Endothelial cell of hepatic sinusoid (primary cell): ENCODE measurements around the gene NEDD8.

Experiments used
- in situ Hi-C: cut with HindIII; loops from 2 replicates; pipeline ENCODE4 v1.10.0; 2017; ENCODE audit warnings: low sequenced_read_pairs

NEDD8 gene

DNA sequence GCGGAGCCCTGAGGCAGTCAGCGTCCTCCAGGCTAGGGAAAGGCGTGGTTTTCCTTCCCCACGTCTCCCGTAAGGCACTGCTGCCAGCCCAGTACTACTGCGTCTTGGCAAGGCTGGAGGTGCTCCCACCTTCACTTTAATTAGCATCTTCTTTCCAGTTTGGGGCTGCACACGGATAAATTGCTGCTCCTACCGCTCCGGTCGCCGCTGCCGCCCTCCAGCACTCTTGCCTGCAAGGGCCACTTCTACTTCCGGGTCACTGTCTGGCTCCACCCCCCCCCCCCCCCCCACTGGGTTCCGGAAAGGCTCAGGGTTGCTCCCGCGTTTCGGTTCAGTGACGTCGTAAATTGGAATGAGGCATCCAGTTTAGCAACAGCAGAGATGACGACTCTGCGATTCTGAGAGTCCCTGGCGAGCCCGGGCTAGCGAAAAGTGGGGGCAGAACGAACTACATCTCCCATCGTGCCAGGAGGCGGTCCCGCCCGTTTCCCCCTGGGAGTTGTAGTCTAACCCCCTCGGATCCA lies at the start of gene NEDD8:
TSS of gene NEDD8 (minus strand) at position 247 of the 524 bp plus-strand sequence. CDS start at position 147, 100 bp downstream.
- in situ Hi-C loops: no loop called here

- in situ Hi-C loops: no loop called here
Measured at GRCh38 chr14:24281636-24282035, 49.5 kb upstream of the NEDD8 start.

DNA sequence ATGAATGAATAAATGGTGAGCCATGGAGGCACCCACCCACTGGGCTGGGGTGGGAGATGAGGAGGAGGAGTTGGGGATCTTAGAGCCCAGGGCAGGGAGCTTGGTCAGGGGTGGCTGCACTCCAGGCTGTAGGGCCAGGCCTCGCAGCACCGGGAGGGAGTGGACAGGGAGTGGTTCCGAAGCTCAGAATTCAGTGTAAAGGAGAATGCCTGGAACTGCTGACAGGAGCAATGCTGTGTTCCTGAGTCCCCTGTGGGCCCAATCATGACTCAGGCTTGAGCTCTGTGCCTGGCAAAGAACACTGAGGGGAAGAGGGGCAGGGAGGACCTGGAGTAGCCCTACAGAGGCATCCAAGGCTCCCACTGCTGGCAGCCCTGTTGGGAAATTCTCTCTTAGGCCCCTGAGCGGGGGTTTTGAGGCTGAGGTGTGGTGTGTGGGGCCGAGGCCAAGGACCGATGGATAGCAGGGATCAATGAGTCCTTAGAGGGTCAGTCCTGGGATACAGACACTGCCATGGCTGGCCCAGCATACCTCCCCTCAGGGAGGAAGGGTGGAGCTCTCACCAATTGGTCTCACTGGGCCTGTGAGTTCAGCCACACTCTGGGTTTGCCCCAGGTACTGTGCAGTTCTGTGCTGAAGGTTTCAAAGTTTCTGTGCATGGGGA lies 48.8 kb upstream of the NEDD8 start:
- in situ Hi-C loops: no loop called here

DNA sequence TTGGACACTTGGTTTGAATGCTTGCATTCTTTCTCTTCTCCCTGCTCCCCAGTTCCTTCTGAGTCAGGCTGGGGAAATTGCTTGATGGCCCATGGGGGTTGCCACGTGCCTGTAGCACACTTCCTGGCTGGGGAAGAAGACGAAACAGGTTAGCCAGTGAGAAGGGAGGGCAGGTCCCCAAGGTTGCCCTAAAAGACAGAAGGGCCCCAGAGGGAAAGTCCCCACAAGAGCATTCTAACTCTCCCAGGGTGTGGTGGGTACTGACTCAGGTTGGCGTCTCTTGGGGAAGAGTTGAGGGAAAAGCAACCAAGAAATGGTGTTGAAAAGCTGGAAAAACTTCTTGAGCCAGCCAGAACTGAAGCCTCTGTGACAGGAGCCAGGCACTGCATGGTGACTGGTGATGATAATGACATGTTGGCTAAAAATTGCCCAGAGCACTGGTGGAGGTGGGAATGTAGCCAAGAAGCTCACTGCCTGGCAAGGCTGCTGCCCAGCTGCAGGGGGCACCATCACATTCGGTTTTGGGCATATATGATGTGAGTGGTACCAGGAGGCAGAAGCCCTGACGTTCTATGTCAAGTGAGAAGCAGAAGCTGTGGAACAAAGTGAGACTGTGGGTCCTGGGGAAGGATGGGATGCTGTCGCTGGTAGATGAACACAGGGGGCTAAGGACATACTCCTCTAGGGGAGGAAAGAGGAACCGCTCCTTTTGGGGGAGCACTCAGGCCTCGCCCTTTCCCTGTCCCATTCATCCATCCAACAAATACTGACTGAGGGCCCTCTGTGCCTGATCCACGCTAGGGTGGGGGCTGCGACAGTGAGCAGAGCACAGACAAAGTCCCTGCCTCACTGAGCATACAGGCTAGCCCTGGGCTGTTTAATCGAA lies 47.4 kb upstream of the NEDD8 start:
- in situ Hi-C loops: loop anchor here (5.0 kb wide), 1 partner anchor 58 kb away; the partner anchor contains the start of genes ADCY4 and RIPK3

DNA sequence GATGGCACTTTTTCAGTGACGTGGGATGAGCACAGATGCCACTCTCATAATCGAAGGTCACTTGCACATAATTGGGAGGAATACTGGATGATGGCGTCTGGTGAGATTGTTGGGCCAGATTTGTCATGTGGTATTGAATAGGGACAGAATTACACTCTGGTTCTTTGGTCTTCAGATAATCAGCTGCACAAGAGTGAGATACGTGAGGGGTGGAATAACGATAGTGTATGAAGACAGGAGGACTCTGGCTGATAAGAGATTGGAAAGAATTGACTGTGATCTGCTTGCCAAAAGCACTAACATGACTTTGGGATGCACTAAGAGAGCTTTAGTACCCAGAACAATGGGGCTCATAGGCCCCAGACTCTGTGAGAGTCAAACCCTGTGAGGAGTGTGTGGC lies 46.3 kb upstream of the NEDD8 start:
- in situ Hi-C loops: loop anchor here (5.0 kb wide), 1 partner anchor 59 kb away; the partner anchor contains the start of genes ADCY4 and RIPK3

DNA sequence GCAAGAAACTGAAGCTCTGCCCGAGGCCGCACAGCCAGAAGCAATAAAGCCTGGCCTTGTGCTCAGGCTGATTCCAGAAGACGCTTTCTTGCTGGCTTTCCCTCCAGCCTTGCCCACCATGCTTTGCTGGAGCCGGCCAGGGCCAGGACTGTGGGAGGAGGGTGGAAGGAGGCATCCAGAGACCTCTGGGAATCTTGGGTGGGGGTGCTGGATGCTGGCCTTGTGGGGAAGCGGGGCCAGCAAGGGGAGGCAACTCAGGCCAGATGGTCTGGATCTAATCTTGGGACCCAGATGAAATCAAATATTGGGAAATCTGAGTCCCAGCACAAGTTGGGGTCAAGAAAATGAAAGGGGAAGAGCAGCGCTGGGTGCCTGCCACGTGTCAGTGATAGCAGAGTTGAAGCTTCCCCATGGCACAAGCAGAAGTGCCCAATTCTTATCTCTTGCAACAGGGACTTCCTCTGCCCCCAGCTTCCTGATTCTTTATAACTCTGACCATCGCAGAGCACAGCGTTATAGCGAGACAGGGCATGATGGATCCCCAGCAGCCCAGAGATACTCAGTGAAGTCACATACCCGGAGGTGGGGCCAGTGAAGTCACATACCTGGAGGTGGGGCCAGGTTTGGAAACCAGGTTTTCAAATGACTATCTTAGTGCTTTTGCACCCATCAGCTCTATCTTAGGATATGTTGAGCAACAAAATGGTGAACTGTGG lies 45.6 kb upstream of the NEDD8 start:
- in situ Hi-C loops: loop anchor here (5.0 kb wide), 1 partner anchor 60 kb away; the partner anchor contains the start of genes ADCY4 and RIPK3

DNA sequence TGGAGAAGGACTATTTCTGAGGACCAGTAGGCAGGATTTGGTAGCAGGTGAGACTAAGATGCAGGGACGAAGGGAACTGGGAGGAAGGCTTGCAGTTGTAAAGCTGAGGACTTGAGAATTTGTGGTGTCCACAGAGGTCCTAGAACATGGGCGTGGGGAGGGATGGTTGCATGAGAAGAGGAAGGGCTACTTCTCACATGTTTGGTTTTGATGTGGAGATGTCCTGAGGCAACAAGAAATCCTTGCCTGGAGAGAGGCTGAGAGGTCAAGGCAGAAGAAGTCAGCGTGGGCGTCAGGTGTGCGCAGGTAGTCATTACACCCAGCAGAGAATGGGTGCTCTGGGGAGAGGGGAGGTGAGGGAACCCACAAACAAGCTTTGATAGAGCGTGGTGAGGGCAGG lies 44.9 kb upstream of the NEDD8 start:
- in situ Hi-C loops: loop anchor here (5.0 kb wide), 1 partner anchor 60 kb away; the partner anchor contains the start of genes ADCY4 and RIPK3

- in situ Hi-C loops: no loop called here
Measured at GRCh38 chr14:24274101-24274543, 42.0 kb upstream of the NEDD8 start.

DNA sequence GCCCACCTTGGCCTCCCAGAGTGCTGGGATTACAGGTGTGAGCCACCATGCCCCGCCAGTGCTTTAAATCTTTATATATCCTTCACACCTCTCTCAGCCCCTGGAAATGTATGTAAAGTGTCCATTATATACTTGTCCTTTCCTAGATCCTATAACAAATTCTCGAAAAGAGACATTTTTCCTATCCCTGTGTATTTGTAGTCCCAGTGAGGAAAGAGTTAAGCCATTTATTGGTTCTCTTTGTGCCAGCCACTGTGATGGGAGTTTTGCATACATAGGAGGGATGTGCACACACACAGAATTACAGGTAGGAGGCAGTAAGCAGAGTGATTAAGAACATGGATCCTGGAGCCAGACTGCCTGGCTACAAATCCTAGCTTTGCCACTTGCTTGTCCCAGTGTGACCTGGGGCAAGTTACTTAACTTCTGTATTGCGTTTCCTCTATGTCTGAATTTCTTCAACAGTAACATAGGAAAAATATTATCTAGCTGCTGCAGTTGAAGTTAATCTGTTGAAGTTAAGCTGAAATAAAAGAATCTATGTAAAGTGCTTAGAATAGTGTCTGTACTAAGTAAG lies 41.3 kb upstream of the NEDD8 start:
- in situ Hi-C loops: no loop called here

DNA sequence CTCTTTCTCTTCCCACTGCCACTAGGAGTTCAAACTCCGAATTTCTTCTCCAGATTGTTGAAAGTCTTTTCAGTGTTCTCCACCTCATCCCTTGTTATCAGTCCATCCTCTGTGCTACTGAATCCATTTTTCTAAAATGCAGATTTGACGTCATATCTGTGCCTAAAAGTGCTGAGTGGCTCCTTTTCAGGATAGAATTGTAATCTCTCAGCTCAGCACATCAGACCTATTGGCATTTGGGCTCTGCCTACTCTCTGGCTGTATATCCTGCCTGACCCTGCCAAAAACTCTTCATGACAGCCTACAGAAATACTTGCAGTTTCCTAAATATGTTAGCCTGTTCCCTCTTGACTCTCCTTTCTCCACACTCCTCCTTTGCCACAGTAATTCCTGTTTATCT lies 40.3 kb upstream of the NEDD8 start:
- in situ Hi-C loops: no loop called here

GRCh38 chr14:24271834-24272263 lies 39.7 kb upstream of the NEDD8 start:
- in situ Hi-C loops: no loop called here

DNA sequence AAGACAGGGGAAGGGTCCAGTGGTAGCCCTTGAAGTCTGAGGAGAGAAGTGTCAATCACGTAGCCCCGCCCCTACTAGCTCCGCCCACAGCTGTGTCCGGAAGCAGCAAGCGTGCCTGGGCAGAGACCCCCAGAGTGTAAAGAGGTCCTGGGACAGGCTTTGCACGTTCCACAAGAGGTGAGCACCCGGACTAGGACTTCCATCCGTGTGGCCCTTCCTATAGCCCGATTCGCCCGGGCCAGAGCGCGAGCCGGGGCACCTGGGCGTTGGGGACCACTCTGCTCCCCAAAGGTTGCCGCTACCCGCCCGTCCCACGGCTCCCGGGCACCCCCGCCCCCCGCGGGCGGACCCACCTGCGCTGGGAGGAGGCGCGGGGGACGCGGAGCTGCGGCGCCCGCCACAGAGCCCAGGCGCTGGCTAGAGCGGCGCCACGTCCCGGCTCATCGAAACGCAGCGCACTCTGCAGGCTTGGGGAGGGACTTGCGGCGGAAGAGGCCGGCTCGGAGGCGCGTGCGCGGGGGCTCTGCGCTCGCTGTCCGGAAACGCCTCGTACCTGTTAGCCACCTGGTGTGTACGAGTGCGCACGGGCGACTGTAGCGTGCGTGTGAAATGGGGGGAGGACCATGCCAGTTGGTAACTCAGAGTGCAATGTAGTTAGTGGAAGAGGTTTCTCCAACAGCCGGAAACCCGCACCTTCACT lies 39.1 kb upstream of the NEDD8 start, which contains the start of gene RABGGTA:
TSS of gene RABGGTA (minus strand) at position 464 of the 700 bp plus-strand sequence. CDS start 482 bp downstream, outside the sequence.
- in situ Hi-C loops: no loop called here

GRCh38 chr14:24270537-24271133 lies 38.5 kb upstream of the NEDD8 start:
- in situ Hi-C loops: no loop called here

DNA sequence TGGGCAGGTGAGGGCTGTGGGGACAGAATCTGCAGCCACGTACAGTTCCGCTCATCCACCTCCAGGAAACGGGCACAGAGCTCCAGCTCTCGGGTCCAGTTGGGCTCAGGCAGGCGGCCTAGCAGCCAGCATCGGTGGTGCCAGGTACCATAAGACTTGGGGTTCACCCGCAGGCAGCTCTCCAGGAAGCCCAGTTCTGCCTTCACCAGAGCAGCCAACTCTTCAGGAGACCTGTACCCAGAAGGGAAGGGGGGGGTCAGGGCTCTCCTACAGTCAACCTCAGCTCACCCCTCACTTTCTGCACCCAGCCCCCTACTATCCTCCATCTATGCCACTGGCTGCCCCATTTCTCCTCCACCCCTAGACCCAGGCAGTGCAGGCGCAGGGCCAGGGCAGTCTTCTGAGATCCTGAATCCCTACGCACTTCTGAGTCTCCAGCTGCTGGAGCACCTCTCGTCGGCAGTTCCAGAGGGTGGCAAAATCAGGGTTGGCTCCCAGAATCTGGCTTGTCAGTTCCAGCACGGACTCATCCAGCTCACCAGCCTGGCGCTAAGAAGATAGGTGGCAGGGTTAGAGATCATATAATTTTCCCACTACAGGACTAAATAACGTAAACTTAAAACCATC lies 37.9 kb upstream of the NEDD8 start:
- in situ Hi-C loops: loop anchor here (5.0 kb wide), 1 partner anchor 63 kb away; the partner anchor contains the start of gene TSSK4

DNA sequence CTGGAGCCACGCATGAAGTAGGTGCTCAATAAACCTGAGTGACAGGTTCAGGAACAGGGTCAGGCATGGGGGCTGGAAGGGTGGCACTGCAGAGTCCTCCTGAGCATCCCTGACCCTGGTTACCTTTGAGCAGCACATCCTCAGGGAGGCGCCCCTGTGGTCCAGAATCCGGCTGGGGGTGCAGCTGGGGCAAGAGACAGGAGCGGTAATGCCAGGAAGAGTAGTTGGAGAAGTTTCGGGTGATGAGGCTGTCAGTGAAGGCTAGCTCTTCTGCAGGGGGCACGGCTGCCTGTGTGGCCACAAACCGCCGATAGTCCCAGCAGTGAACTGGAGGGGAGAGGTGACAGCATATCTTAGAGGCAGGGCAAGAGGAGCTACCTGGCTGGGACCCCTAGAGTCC lies 37.2 kb upstream of the NEDD8 start:
- in situ Hi-C loops: loop anchor here (5.0 kb wide), 1 partner anchor 62 kb away; the partner anchor contains the start of gene TSSK4

DNA sequence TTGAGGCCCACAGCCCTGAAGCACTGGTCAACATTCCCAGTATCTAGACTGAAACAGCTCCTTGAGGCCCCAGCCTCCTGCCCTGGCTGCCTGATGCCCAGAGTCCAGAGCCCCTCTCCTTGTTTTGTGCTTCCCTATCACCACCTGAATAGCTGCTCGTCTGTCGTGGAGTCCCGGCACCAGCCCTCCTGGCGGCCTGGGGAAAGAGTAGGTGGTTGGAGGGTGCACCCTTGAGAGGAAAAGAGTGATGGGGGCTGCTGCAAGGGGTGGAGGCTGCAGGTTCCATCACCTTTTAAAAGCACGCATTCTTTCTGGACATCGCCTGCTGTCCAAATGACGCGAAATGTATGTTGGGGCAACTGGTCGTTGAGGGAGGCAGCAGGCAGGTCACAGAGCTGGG lies 36.1 kb upstream of the NEDD8 start:
- in situ Hi-C loops: loop anchor here (5.0 kb wide), 1 partner anchor 61 kb away; the partner anchor contains the start of gene TSSK4

DNA sequence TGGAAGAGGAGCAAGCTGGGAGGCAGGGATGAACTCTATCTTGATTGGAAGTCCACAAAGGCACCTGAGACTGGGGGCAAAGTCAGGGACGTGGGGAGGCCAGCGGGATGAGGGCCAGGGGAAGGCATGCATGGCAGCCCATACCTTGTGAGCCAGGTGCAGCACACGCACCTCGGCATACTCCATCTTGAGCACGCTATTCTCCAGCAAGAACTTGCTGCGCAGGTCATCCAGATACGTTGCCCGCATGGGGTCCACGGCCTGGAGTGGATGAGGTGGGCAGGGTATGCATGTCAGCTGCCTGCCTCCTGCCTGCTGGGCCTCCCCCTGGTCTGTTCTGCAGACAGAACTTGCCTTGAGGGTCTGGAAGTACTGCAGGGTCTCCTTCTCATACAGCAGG lies 35.3 kb upstream of the NEDD8 start:
- in situ Hi-C loops: loop anchor here (5.0 kb wide), 1 partner anchor 60 kb away; the partner anchor contains the start of gene TSSK4
